Measurements from ENCODE around the gene ANKRD29.
A peak's percentile ranks its signal among the peaks of the same experiment; 100 is the strongest.

Gene ANKRD29

DNA sequence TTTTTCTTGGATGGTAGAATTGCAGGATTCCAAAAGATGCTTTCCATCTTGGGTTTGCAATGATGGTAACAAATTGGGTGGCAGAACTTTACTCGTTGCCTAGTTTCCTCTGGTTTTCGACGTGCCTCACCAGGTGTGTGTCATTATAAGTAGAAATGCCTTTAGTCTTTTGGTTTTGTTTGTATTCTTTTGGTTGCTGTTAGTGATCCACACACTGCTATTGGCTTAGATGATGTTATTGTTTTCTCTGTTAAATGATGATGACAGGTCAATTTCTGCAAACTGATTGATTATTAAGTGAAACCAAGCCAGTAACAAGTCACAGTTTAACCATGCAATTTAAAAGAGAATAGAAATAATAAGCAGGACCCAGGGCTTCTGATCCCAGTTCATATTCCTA, 20.4 kb upstream of the ANKRD29 start:
- TF ChIP-seq, protein P1, sequence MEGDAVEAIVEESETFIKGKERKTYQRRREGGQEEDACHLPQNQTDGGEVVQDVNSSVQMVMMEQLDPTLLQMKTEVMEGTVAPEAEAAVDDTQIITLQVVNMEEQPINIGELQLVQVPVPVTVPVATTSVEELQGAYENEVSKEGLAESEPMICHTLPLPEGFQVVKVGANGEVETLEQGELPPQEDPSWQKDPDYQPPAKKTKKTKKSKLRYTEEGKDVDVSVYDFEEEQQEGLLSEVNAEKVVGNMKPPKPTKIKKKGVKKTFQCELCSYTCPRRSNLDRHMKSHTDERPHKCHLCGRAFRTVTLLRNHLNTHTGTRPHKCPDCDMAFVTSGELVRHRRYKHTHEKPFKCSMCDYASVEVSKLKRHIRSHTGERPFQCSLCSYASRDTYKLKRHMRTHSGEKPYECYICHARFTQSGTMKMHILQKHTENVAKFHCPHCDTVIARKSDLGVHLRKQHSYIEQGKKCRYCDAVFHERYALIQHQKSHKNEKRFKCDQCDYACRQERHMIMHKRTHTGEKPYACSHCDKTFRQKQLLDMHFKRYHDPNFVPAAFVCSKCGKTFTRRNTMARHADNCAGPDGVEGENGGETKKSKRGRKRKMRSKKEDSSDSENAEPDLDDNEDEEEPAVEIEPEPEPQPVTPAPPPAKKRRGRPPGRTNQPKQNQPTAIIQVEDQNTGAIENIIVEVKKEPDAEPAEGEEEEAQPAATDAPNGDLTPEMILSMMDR (IDR thresholded peaks at IDR 0.05; ENCODE audit: insufficient read depth, low read length, poor library complexity, severe bottlenecking) = no peak
- H3K27me3 ChIP-seq (replicated peaks; ENCODE audit: control insufficient read depth, insufficient read depth, low read length) = no peaks in the 10 kb centered on the region
- DNase-seq (ENCODE audit: extremely low read depth, insufficient read length) = no peak
- no peaks in the 10 kb centered on the region for H3K36me3 ChIP-seq (ENCODE audit: control insufficient read depth, insufficient read depth, low read length)
- H3K4me3 ChIP-seq (replicated peaks; ENCODE audit: low read depth, low read length) = no peak overlapping the region

DNA sequence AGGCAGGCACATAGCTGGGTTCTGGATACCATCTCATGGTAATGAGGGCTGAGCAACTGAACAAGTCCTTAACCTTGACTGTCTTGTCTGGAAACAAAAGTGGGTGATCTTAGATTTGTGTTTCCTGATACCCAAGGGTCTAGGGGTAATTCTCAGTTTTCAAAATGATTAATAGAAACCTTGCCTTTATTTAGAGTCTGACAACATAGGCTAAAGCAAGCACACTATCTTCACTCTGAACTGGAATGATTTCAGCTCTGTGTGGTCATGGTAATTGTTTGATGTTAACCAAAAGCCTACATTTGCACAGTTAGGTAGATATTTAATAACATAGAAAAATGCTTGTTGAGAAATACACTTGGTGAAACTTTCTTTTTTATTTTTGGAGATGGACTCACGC, 19.8 kb upstream of the ANKRD29 start:
- TF ChIP-seq, protein P1 (IDR thresholded peaks at IDR 0.05; ENCODE audit: insufficient read depth, low read length, poor library complexity, severe bottlenecking) = no peak
- peak; percentile 51 for DNase-seq (ENCODE audit: extremely low read depth, insufficient read length)
- H3K27me3 ChIP-seq (replicated peaks; ENCODE audit: control insufficient read depth, insufficient read depth, low read length) = no peaks in the 10 kb centered on the region
- no peak overlapping the region for H3K4me3 ChIP-seq (replicated peaks; ENCODE audit: low read depth, low read length)
- H3K36me3 ChIP-seq (ENCODE audit: control insufficient read depth, insufficient read depth, low read length) = no peaks in the 10 kb centered on the region

DNA sequence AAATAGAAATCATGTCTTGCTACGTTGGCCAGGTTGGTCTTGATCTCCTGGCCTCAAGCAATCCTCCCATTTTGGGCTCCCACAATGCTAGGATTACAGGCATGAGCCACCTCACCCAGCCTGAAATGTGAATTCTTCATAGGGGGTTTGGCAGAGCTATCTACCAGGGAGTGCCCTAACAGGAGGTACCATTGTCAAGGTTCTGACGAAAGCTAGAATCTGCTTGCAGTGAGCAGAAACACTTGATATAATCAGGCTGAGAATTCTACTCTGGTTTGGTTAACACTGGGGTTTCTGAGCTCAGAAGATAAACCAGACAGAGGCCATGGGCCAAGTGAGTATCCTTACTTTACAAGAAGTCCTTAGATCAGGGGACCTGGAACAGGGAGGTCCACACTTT, 19.3 kb upstream of the ANKRD29 start:
- Histone ChIP-seq H3K4me3 (replicated peaks; ENCODE audit: low read depth, low read length) (no peak overlapping the region), H3K36me3 (ENCODE audit: control insufficient read depth, insufficient read depth, low read length) (no peaks in the 10 kb centered on the region), H3K27me3 (replicated peaks; ENCODE audit: control insufficient read depth, insufficient read depth, low read length) (no peaks in the 10 kb centered on the region; the same call in 1 of the 2 replicates)
- DNase-seq (ENCODE audit: extremely low read depth, insufficient read length) = no peak
- TF ChIP-seq, protein P1 (IDR thresholded peaks at IDR 0.05; ENCODE audit: insufficient read depth, low read length, poor library complexity, severe bottlenecking) = no peak

DNA sequence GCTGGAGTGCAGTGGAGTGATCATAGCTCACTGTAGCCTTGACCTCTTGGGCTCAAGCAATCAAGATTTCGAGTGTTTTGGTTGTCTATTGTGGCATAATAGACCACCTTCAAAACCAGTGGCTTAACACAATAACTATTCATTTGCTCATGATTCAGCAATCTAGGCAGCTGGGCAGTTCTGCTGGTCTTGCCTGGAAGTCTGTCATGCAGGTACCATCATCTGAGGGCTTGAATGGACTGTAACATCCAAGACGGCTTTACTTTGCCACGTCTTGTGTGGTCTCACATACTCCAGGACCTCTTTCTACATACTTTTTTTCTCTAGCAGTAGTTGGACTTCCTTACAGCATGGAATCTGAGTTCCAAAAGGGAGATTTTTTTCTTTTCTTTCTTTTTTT, 13.2 kb upstream of the ANKRD29 start:
- H3K4me3 ChIP-seq (replicated peaks; ENCODE audit: low read depth, low read length) = no peak overlapping the region
- no peaks in the 10 kb centered on the region for H3K36me3 ChIP-seq (ENCODE audit: control insufficient read depth, insufficient read depth, low read length)
- no peaks in the 10 kb centered on the region; the same call in 1 of the 2 replicates for H3K27me3 ChIP-seq (replicated peaks; ENCODE audit: control insufficient read depth, insufficient read depth, low read length)
- no peak for DNase-seq (ENCODE audit: extremely low read depth, insufficient read length)
- TF ChIP-seq, protein P1 (IDR thresholded peaks at IDR 0.05; ENCODE audit: insufficient read depth, low read length, poor library complexity, severe bottlenecking) = no peak

DNA sequence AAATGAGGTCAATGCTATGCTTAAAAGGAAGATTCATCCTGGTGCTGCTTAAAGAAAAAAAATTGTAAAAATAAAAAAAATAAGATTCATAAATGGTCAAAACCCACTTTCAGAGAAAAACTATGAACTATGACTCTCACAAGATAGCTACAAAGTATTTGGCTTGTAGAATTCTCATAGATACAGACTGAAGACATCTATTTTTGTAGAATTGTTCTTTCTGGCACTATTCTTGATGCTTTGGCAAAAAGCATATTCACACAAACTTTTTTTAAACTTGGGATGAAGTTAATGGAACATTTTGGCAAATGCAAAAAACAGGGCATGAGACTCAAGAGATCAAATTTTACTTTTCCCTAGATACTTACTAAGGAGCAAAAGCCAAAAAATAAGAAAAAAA, 12.5 kb upstream of the ANKRD29 start:
- TF ChIP-seq, protein P1 (IDR thresholded peaks at IDR 0.05; ENCODE audit: insufficient read depth, low read length, poor library complexity, severe bottlenecking) = no peak
- Histone ChIP-seq H3K36me3 (ENCODE audit: control insufficient read depth, insufficient read depth, low read length) (no peaks in the 10 kb centered on the region), H3K4me3 (replicated peaks; ENCODE audit: low read depth, low read length) (no peak overlapping the region), H3K27me3 (replicated peaks; ENCODE audit: control insufficient read depth, insufficient read depth, low read length) (no peaks in the 10 kb centered on the region; the same call in 1 of the 2 replicates)
- no peak for DNase-seq (ENCODE audit: extremely low read depth, insufficient read length)

DNA sequence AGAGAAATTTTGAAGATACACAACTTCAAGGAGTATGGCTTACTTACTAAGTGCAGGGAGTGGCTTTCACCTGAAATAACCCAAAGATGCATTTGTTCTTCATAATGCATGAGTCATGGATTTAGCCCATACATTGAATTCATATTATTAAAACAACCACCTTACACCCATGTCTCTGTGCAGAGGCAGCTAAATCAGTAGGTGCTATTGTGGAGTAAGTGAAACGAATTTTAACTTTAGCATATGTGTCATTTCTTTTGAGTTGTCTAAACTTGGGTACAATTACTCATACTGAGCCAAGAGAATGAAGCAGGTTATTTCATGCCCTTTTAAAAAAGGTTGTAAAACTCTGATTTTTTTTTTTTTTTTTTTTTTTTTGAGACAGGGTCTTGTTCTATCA, 11.0 kb upstream of the ANKRD29 start:
- peak; percentile 28 for DNase-seq (ENCODE audit: extremely low read depth, insufficient read length)
- TF ChIP-seq, protein P1 (IDR thresholded peaks at IDR 0.05; ENCODE audit: insufficient read depth, low read length, poor library complexity, severe bottlenecking) = no peak
- H3K27me3 ChIP-seq (replicated peaks; ENCODE audit: control insufficient read depth, insufficient read depth, low read length) = no peaks in the 10 kb centered on the region; the same call in 1 of the 2 replicates
- H3K36me3 ChIP-seq (ENCODE audit: control insufficient read depth, insufficient read depth, low read length) = no peaks in the 10 kb centered on the region
- no peak overlapping the region for H3K4me3 ChIP-seq (replicated peaks; ENCODE audit: low read depth, low read length)
